GM18499 (cell line): ENCODE measurements around the gene PRKCE.

Experiments used
- ATAC-seq: cut with Tn5 transposase; IDR thresholded peaks from one replicate; pipeline ENCODE4 v1.9.1; 2021; ENCODE audit warnings: moderate number of reproducible peaks; ENCODE audit not compliant: insufficient read depth, unreplicated experiment

The PRKCE gene

DNA sequence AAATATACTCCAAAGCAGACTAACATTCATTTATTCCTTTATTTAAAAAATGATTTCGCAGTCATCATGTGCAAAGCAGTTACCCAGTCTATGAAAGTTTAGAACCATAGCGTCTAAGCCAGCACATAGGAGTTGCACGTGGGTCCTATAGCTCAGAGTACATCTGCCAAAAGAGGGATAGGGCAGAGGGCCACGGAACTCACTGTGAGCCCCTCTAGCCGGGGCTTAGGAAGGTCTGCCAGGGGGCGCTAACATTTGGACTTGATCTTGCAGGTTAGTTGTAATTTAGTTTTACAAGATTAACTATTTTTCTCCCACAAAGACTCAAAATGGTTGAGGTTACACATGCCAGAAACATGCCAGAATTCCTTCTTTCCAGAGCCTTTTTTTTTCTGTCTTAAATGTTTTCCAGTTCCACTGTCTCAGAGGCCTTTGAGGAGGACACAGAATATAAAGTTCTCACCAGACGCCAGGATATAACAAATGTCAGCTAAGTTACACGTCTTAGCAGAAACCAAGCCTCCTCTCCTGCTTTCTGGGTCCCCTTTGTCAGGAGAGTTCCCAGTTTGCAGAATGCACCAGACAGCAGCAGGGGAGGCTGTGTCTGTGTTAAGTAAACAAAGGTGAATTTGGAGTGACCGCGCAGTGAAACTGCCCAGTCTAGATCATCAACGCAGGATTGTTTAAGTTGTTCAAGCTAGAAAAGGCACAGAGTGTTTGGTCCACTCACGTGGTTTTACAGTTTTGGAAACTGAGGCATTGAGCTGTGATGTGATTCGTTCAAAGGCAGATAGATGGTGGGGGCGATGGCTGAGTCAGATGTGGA is 292.0 kb downstream of the PRKCE start:
- no peak for ATAC-seq

DNA sequence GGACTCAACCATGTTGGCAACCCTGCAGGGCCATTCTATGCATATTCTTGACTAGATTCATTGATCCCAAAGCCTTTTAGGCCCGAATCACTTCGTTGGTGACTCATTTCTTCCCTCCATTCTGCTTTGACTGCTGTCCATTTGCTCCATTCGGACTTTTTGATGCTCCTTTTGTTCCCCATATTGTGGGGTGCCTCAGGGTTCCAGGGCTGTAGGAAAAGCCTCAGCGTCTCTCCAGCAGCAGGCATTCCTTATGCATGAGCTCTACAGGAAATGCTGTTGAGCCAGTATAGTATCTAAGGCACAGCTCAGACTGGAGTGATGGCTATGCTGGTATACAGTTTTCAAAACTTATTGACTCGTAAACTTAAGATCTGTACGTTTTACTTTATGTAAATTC is 292.6 kb downstream of the PRKCE start:
- no peak for ATAC-seq

DNA sequence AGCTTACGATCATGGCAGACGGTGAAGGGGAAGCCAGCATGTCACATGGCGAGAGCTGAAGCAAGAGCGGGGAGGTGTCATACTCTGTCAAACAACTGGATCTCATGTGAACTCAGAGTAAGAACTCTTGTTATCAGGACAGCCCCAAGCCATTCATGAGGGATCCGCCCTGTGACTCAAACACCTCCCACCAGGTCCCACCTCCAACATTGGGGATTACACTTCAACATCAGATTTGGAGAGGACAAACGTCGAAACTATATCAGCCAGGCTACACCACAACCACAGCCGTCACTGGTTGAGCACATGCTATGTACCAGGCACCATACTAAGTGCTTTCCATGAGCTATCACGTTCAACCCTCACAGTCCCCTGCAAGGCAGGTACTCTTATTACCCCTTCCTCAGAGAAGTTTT is 293.8 kb downstream of the PRKCE start:
- no peak for ATAC-seq

DNA sequence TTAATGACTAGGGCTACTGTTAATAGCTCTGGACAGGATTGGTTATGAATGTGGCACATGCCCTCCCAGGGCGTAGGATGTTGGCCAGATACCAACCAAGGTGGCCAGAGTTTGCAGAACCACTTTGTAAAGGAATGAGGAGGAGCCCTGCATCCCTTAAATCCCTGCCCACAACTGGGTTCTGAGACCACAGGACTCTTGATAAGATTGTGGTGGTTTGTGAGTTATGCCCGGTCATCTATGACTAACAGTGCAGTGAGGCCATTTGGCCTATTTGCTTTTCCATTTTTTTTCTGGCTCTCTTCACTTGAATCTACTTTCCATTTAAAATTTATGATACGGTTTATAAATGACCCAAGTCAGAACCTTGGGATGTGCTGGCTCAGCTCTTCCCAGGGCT is 294.5 kb downstream of the PRKCE start:
- no peak for ATAC-seq

DNA sequence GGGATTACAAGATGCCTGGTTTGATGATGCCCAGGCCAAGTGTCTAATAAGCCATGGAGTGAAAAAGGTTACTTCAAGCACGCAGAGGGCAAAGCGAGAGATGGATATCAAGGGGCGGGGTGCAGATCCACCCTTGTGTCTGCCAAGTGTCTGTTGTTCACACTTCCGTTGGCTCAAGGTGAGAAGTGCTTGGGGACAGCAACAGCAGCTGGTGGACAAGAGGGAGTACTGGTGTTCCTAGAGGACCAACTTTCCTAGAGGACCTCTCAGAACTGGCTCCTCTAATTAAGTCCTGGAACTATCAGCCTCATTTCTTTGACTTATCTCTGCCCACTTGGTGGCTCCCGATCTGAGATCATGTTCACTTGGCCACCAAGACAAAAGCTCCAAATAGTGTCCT is 299.1 kb downstream of the PRKCE start:
- no peak for ATAC-seq

DNA sequence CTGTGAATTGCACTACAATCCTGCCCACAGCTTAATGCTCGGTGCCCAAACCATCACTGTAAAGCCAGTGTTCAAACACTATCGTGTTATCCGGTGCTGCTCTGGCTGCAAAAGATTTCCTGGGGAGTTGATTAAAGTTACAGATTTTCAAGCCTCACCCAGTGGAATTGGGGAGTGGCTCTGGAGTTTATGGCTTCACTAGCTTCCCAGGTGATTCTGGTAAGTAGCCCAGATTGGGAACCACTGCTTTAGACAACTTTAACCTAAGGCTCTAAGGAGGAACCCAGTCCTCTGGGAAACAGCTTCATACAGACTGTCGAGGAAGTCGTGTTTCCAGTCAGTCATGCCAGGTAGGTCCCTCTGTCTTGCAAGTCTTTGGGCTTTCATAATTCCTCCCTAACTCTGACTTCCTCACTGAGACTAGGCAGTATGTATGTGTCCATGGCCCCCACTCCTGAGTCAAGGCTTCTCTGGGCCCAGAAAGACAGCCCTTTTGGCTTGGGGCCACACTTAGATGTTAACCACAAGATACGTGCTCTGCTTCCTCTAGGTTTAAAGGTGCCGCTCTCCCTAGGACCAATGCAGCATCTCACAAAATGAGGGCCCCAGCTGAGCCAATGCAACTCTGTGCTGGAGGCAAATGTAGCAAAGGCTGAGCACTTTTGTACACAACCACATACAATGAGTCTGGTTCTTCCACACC is 299.7 kb downstream of the PRKCE start:
- ATAC-seq: no peak

DNA sequence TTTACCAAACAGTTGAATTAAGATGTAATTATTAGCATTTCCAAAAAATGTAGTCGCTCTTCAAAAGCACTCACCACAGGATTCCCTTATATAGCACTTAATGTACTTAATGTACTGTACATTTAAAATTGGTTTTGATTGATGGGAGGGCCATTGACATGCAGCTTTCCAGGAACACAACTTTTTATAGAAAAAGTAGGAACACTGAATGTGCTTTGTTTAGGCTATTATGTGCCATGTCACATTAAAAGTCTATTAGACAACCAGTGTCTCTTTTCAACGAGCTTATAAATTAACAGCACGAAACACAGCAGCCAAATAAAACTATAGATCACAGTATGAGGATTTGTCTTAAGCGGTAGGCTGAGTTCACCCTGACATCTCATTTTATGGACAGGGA is 301.1 kb downstream of the PRKCE start:
- ATAC-seq: no peak

DNA sequence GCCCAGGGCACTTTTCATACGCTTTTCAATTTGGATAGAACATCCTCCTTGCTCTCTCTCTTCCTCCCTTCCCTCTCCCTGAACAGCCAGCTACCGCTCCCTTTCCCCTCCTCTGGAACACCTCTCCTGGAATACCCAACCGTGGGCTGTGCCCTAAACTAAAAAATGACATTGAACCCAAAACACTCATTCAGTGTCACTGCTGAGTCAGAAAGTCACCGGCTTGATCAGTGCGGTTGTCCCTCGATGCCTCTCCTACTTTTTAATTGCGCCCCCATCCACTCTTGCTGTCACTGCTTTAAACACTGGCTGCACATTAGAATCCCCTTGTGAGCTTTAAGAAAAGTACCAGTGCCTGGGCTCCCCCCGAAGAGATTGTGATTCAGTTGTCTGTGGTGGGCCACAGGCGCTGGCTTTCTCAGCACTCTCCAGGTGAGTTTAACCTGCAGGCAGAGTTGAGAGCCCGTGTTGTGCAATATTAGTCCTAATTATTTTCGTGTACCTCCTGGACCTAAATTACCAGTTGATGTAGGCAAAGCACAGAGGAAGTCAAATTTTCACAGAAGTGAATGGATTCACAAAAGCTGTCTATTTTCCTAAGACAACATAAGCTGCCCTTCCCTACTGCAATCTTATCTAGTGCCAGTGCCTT is 302.0 kb downstream of the PRKCE start:
- ATAC-seq: no peak

DNA sequence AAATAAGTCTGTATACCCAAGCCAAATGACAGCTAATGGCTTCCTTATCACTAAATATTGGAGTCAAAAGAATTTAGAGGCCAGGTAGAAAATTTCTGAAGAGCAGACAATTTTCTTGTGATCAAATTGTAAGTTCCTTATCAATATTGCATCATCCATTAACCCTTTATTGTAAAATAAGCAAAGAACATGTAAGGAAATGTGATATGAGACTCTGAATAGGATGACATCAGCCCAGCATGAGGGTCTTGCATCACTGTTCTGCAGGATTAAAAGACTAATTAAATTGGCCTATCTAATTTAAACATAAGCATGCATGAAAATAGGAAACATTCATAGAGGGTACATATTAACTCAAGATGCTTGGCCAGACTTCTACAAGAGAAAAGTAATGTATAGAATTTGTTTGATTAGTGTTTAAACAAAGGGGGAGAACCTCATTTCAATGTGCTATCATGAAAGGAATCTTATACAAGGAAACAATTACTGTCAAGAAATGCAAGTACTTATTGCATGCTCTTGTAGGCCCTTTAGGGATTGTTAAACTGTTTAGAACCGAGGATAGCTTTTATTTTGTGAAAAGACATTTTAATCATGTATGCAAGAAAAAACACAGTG is 302.9 kb downstream of the PRKCE start:
- ATAC-seq: no peak

DNA sequence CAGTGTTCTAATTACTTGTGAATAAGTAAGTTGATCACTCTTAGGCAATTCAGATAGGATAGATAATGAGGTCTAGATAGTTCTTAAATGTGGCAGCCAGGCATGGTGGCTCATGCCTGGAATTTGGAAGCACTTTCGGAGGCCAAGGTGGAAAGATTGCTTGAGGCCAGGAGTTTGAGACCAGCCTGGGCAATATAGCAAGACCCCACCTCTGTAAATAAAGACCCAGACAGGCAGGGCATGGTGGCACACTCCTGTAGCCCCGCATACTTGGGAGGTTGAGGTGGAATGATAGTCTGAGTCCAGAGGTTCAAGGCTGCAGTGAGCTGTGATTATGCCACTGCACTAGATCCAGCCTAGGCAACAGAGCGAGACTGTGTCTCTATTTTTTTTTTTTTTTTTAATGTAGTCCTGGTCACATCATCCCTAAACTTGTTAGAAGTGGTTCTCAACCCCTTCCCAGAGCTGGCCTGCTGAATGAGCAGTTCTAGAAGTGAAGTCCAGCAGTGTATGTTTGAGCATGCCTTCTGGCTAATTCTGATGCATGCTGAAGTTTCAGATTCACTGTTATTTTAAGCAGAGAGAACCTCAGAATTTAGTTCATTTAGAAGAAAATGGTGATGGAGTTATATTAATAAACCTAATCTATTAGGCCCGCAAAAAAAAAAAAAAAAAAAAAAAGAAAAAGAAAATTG is 306.2 kb downstream of the PRKCE start:
- ATAC-seq: no peak

DNA sequence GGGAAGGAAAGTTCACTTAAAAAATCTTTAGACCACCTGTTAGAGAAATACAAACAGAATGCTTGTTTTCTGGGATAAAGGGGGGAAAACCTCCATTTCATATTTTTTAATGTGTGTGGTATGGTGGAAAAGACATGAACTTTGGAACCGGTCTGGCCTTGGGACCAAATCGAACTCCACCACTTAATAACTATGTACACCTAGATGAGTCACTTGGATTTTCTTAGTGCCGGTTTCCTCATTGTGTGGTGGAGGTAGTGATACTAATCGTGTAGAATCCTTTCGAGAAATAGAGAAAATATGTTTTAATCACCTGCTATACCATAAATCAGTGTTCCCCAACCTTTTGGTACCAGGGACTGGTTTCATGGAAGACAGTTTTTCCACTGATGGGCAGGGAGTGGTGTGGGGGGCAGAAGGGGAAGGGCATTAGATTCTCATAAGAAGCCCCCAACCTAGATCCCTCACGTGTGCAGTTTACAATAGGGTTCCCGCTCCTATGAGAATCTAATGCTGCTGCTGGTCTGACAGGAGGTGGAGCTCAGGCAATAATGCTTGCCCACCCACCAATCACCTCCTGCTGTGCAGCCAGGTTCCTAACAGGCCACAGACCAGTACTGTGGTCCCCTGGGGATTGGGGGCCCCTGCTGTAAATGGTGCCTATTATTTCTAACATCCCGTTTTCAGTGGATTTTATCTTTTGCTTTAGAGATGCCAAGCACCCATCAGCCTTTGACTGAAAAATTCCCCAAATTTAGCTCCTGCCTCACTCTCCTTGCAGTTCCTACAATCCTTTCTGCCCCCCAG is 308.8 kb downstream of the PRKCE start:
- no peak for ATAC-seq

DNA sequence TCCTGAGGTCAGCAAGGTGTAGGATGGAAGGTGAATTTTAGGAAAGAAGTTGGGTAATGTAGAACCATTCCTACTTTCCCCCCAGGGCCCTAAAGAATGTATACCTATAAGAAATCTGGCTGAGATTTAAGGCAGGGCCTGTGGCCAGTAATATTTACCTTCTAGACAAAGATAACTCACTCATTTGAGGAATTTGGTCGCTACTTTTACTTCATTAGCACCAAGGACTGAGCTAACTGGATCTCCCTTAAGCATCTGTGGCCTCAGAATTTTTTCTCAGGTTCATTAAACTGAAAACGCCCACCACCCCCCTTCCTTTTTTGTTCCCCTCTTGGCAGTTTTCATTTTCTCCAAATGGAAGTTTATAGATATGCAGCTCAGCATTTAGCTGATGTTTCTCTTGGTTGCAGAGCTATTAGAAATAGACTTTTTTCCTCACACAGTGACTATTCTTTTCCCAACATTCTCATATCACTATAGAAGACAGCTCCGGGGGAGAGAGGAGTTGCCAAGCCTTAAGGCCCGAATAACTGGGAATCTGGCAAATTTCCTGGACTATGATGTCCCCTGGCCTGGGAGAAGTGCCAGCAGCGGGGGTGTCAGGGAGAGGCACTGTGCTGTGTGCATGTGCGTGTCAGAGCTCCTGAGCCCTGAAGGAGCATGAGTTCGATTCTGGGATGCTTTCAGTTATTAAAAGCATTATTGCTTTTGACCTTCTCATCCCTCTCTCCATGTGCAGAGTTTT is 310.9 kb downstream of the PRKCE start:
- no peak for ATAC-seq

DNA sequence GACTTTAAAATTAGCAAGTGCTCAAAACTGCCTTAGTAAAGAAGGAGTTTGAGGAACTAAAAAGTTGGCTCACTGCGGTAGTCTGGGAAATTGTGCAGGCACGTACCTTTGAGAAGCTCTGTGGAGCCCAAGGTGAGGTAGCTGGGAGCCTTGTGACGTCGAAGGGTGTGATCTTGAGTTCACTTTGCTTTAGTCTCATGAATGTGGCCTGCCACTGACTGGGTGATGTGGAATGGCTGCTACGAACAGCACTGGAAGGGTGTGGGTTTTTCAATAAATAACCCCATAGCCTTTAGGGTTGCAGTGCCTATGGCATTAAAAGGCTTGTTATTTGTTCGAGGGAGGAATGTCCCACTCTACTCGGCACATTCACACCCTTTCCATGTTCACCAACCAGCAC is 312.3 kb downstream of the PRKCE start:
- ATAC-seq: no peak

DNA sequence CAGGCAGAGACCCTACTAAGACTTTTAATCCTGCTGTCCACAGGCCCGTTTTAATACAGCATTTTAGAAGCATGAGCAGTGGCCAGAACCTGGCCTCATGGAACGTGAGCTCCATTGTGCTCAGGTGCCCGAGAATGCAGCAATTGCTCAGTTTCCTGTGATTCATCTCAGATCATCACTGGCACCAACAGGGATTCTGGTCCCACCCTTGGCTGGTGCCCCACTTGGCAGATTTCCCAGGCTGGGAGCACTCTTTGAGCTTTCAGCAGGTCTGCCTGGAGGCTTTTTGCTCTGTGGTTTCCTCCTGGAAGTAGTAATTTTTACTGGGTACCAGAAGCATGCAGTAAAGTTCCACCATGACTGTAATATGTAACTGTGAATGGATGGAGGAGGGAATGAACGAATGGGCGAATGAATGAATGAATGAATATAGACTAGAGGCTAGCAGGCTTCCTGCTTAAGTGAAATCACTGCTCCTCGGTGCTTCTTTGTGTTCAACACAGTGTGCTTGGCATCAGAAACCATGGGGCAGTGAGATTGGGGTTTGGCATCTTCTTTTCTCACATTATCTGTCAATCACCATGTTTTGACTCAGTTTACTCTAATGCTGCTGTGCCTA is 312.9 kb downstream of the PRKCE start:
- ATAC-seq: no peak

DNA sequence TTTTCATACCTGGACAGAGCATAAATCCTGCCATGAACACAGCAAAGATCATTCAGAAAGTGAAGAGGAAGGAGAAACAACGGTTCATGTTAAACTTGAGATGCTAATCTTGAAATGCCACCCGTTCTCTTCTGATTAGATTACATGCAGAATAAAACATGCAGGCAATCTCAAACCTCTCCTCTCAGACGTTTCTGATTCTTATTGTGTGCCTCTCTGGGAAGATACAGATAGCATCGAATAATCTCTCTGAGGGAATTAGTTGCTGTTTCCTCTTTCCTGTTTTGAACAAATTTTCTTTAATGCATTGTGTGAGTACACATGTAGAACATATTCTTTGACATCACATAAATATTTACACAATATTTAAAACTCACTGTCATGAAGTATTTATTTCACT is 313.4 kb downstream of the PRKCE start:
- ATAC-seq: no peak

DNA sequence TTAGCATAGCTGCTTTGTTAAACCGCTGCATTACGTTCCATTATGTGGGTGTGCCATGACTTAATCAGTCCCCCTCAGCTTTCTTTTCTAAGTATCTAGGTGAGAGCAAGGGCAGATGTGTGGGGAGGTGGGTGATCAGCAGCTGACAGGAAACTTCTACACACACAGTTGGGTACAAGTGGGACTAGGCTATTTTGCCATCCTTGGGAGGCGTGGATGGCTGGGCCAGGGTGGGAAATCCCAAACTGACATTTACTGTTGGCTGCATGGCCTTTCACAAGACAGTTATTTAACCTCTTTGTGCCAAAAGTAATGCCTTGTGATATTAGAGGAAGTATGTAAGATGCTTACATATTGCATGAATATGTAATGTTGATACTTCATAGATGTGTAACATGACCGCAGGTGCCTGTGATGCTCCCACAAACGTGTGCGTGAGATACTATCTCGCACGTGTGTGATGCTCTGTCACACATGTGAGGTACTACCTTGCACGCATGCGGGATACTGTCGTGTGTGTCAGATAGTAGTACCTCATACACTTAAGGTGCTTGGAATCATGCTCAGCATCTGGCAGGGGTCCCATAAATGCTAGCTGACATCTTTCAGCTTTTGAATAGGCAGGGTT is 314.5 kb downstream of the PRKCE start:
- ATAC-seq: no peak

DNA sequence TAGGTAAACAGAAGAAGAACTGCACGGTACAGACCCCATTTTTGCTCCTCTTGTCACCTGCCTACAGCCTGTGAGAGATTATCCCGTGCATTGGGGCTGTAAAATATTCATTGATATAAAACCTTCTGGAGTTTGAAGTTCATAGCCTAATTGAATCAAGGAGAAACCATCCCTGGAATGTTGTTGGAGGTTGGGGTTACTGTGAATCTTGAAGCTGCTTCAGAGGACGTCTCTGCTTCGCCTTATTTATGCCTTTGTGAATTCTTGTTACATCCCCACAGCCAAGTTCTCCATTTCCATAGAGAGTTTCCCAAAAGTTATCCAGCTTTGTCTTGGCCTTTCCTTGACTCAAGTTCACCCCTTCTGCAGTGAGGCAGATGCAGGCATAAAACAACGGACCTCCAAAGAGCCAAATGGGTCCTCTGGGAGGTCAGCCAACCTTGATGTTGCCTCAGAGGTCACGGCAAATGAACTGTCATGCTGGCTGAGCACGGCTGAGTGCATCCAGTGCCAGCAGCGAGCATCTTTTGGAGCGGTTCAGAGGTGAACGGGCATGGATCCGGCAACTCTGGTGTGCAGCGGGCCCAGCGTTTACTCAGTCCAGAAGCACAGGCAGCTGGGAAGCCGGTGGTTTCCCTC is 317.6 kb downstream of the PRKCE start:
- no peak for ATAC-seq

DNA sequence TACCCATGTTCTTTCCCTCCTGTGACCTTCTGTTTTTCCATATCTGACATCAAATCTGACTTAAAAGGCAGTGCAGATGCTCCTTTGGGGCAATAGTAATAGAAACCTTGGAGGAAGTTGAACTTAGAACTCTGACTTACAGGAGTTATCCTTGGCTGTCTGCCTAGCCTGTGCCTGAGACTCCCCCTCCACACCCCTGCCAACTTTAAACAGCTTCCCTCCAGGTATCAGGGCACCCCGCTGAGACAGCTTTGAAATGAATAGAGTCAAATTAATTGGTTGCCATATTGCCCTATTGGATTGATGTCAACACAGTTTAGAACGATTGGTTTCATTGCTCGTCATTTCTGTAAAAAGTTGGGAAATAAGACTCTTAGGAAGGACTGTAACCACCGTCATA is 322.0 kb downstream of the PRKCE start:
- no peak for ATAC-seq
